K562 (cell line): ENCODE results near the gene TMEM203. TPM values are rescaled to one million over a fixed set of nuclear protein-coding genes. Genes with fewer than 3 reads are reported as not detected.

Experiments
- ASH1L ChIP-seq: fragments of 450-650 bp; IDR thresholded peaks from 2 replicates; pipeline ENCODE4 v1.6.1; 2018; ENCODE audit warnings: borderline replicate concordance, mild to moderate bottlenecking, low read depth; ENCODE audit not compliant: partially characterized antibody
- BACH1 ChIP-seq: fragments of 200-800 bp; sonication (Bioruptor generic); IDR thresholded peaks from 2 replicates; pipeline ENCODE4 v1.6.1; 2016; ENCODE audit warnings: missing genetic modification characterization, missing compliant biosample characterization
- CAMTA2 ChIP-seq: fragments of 250-450 bp; sonication (Bioruptor Pico); conservative IDR thresholded peaks from 2 replicates; pipeline ENCODE4 v1.5.1; 2022
- CBFA2T2 ChIP-seq: fragments of 450-650 bp; conservative IDR thresholded peaks from 2 replicates; pipeline ENCODE4 v1.6.1; 2017; ENCODE audit warnings: mild to moderate bottlenecking
- CBX1 ChIP-seq: sonication (generic); IDR thresholded peaks from 2 replicates; pipeline ENCODE4 v1.6.1; 2016; ENCODE audit warnings: antibody characterized with exemption, low read depth, mild to moderate bottlenecking
- CCAR2 ChIP-seq: fragments of 200-400 bp; formaldehyde crosslinking; IDR thresholded peaks from 2 replicates; pipeline ENCODE4 v1.6.1; 2017; ENCODE audit warnings: mild to moderate bottlenecking, low read depth, low read length
- ELF1 ChIP-seq: fragments of 200-800 bp; sonication (Bioruptor generic); IDR thresholded peaks from 2 replicates; pipeline ENCODE4 v1.6.1; 2016; ENCODE audit warnings: missing genetic modification characterization, missing compliant biosample characterization
- ESRRA ChIP-seq: fragments of 450-650 bp; IDR thresholded peaks from 2 replicates; pipeline ENCODE4 v1.6.1; 2014; ENCODE audit warnings: low read depth, mild to moderate bottlenecking, moderate library complexity, borderline replicate concordance
- FOXJ3 ChIP-seq: sonication (generic); formaldehyde crosslinking; IDR thresholded peaks from 2 replicates; pipeline ENCODE4 v1.4.0; 2020; ENCODE audit warnings: mild to moderate bottlenecking, missing genetic modification reagents
- KDM5B ChIP-seq: fragments of 200-600 bp; sonication (generic); IDR thresholded peaks from 2 replicates; pipeline ENCODE4 v1.6.1; 2012; ENCODE audit warnings: low read depth, mild to moderate bottlenecking, moderate library complexity, low read length, control low read depth, inconsistent platforms; ENCODE audit not compliant: insufficient replicate concordance
- MAX ChIP-seq: sonication (generic); formaldehyde crosslinking; IDR thresholded peaks from 2 replicates; pipeline ENCODE4 v1.9.0; 2022; ENCODE audit warnings: mild to moderate bottlenecking, missing genetic modification reagents
- MCM7 ChIP-seq, 2 experiments: fragments of 450-650 bp; IDR thresholded peaks; 2 replicates each; pipeline ENCODE4 v1.6.1; 2016 to 2018
- MLX ChIP-seq, 2 experiments: fragments of 450-650 bp in 1 of 2; sonication (generic) in 1 of 2; formaldehyde crosslinking; conservative IDR thresholded peaks; 2 replicates each; pipeline versions ENCODE4 v1.4.0 to v1.8.1; 2020 to 2022; ENCODE audit warnings: mild to moderate bottlenecking in 1 of 2, missing genetic modification reagents in 1 of 2
- MTA3 ChIP-seq: fragments of 450-650 bp; formaldehyde crosslinking; IDR thresholded peaks from 2 replicates; pipeline ENCODE4 v1.6.1; 2017; ENCODE audit warnings: mild to moderate bottlenecking, borderline replicate concordance
- NFE2 ChIP-seq: IDR thresholded peaks from 2 replicates; pipeline ENCODE4 v1.6.1; 2014; ENCODE audit warnings: antibody characterized with exemption, low read depth
- NKRF ChIP-seq: fragments of 450-650 bp; IDR thresholded peaks from 2 replicates; pipeline ENCODE4 v1.6.1; 2016; ENCODE audit warnings: borderline replicate concordance
- NR1H2 ChIP-seq: sonication (generic); formaldehyde crosslinking; IDR thresholded peaks from 2 replicates; pipeline ENCODE4 v1.4.0; 2020; ENCODE audit warnings: mild to moderate bottlenecking, missing genetic modification reagents
- PCBP1 ChIP-seq: fragments of 200-400 bp; formaldehyde crosslinking; IDR thresholded peaks from 2 replicates; pipeline ENCODE4 v1.6.1; 2018; ENCODE audit warnings: mild to moderate bottlenecking, low read depth, low read length; ENCODE audit not compliant: poor library complexity, severe bottlenecking
- PML ChIP-seq: IDR thresholded peaks from 2 replicates; pipeline ENCODE4 v1.6.1; 2012; ENCODE audit warnings: low read length, inconsistent platforms
- POLR3A ChIP-seq: IDR thresholded peaks from 2 replicates; pipeline ENCODE4 v1.6.1; 2011; ENCODE audit warnings: borderline replicate concordance, mild to moderate bottlenecking, moderate library complexity; ENCODE audit not compliant: insufficient read length, insufficient read depth; ENCODE audit errors: extremely low read depth
- TRIM28 ChIP-seq: fragments of 450-650 bp; IDR thresholded peaks from 2 replicates; pipeline ENCODE4 v1.6.1; 2017
- XRCC5 ChIP-seq: fragments of 200-400 bp; formaldehyde crosslinking; IDR thresholded peaks from 2 replicates; pipeline ENCODE4 v1.6.1; 2017; ENCODE audit warnings: low read depth, mild to moderate bottlenecking, low read length
- ZNF232 ChIP-seq: sonication (generic); formaldehyde crosslinking; IDR thresholded peaks from 2 replicates; pipeline ENCODE4 v1.8.0; 2022; ENCODE audit warnings: mild to moderate bottlenecking, missing genetic modification reagents
- ZNF395 ChIP-seq: fragments of 200-800 bp; sonication (Bioruptor generic); IDR thresholded peaks from 2 replicates; pipeline ENCODE4 v1.6.1; 2017; ENCODE audit warnings: missing genetic modification characterization, missing compliant biosample characterization
- ZNF717 ChIP-seq: fragments of 250-450 bp; sonication (Bioruptor Pico); IDR thresholded peaks from 2 replicates; pipeline ENCODE4 v1.5.0; 2021
- polyA plus RNA-seq, 8 experiments: library from polyadenylated mRNA; depleted of rRNA in 4 of 8; stranded (reverse) in 5 of 8; unstranded in 3 of 8; fragments of >200 nt; fragmentation: Nextera tagmentation in 2 of 8; fragmentation: Illumina TruSeq in 1 of 8; extraction: Ambion mirVana in 2 of 8; extraction: Trizol in 1 of 8; gene quantifications; 2 replicates each; pipeline versions ENCODE4 v1.2.1 to v1.2.3, GENCODE V29; 2011 to 2014; ENCODE audit warnings: inconsistent platforms in 1 of 8, missing spikeins in 1 of 8
- total RNA-seq, 7 experiments: library from RNA; depleted of rRNA in 6 of 7; stranded (reverse); fragments of >200 nt in 6 of 7; fragmentation: Illumina TruSeq in 2 of 7; extraction: Trizol in 2 of 7; gene quantifications; 2 replicates each; pipeline versions ENCODE4 v1.2.1 to v1.2.3, GENCODE V29; 2011 to 2021; ENCODE audit warnings: low replicate concordance in 1 of 7

Gene TMEM203
- total and polyA plus RNA-seq, 9 of the 15 experiments (the other 6 are each of a cell fraction or from before 2014, with no cell fraction given), result 8.8 to 59.5 (median 37.6) TPM

GRCh38 chr9:137217276-137218211 lies 12.1 kb upstream of the TMEM203 start (continued):
- TF ChIP-seq CBX1 (no peak), PCBP1 (no peak), NFE2 (no peak), NKRF (no peak; the same call in 1 of the 2 replicates), PML (no peak), BACH1 (no peak), ASH1L (no peak), ESRRA (0 out of 2 replicates have a peak, but pooled peaks have one; percentile 18), ZNF395 (CRISPR knock-in tag) (no peak), CBFA2T2 (no peak), FOXJ3 (no peak), CAMTA2 (CRISPR knock-in tag) (no peak), ELF1 (no peak), NR1H2 (CRISPR knock-in tag) (no peak), POLR3A (no peak), MTA3 (peak; percentile 55; the same call in 1 of the 2 replicates), TRIM28 (0 out of 2 replicates have a peak, but pooled peaks have one; percentile 16), KDM5B (peak; percentile 56), ZNF232 (CRISPR knock-in tag) (no peak), ZNF717 (no peak), MLX (CRISPR knock-in tag; conservative IDR thresholded peaks at IDR 0.05) (no peak), MAX (0 out of 2 replicates have a peak, but pooled peaks have one; percentile 31), MCM7 (IDR thresholded peaks at IDR 0.05) (no peak), XRCC5 (no peak), CCAR2 (no peak)
